Neutrophil (primary cell): ENCODE measurements around the gene CIB4.
"Not testable (repeated sequence)": the region's sequence is repeated elsewhere in the genome, so short reads cannot be mapped to it uniquely, and the experiment has no call there.

Source experiments
- H3K27ac ChIP-seq: fragments of 200-600 bp; sonication (generic); 2 replicates; pipeline ENCODE4 v1.5.1; 2016; ENCODE audit warnings: mild to moderate bottlenecking, moderate library complexity
- H3K27me3 ChIP-seq: fragments of 200-600 bp; sonication (generic); 2 replicates; pipeline ENCODE4 v1.6.0; 2016; ENCODE audit warnings: mild to moderate bottlenecking
- H3K36me3 ChIP-seq: fragments of 200-600 bp; sonication (generic); 2 replicates; pipeline ENCODE4 v1.5.1; 2017
- H3K4me1 ChIP-seq, 2 experiments: fragments of 200-600 bp in 1 of 2; sonication (generic) in 1 of 2; 1 replicate in 1 of 2; 2 replicates in 1 of 2; pipeline versions ENCODE4 v1.5.1 to v1.6.1; 2013 to 2016; ENCODE audit warnings: low read depth in 1 of 2, low read length in 1 of 2, mild to moderate bottlenecking in 1 of 2, moderate library complexity in 1 of 2; ENCODE audit not compliant: control insufficient read depth in 1 of 2, insufficient read depth in 1 of 2
- H3K4me3 ChIP-seq, 2 experiments: fragments of 200-600 bp in 1 of 2; sonication (generic) in 1 of 2; 1 replicate in 1 of 2; 2 replicates in 1 of 2; pipeline ENCODE4 v1.5.1; 2013 to 2016; ENCODE audit warnings: low read depth in 1 of 2, low read length in 1 of 2, mild to moderate bottlenecking in 1 of 2, moderate library complexity in 1 of 2
- H3K9me3 ChIP-seq: fragments of 200-600 bp; sonication (generic); 2 replicates; pipeline ENCODE4 v1.5.1; 2016
- CTCF ChIP-seq: fragments of 200-600 bp; sonication (generic); IDR thresholded peaks from 2 replicates; pipeline ENCODE4 v1.5.1; 2016; ENCODE audit warnings: antibody characterized with exemption

Gene CIB4

DNA sequence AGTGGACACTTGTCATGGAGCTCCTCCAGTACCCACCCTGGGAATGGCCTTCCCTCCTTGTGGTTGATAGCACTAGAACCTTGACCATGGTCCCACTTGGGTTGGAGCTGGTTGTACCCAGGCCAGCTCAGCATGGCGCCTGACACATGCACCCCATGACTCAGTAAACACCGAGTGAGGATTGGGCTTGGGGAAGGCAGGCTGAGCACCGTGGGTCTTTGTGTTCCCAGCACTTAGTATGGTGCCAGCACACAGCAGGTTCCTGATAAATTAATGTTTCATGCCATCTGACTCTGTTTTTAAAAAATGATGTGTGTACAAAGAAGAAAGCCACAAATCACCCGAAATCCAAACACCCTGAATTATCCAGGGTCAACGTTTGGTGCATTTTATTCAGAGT is 69.8 kb downstream of the CIB4 start:
- Histone ChIP-seq H3K36me3 (no peaks in the 10 kb centered on the region), H3K27ac (no peak overlapping the region), H3K4me3 (no peak overlapping the region), H3K27me3 (peaks cover 55% of the 10 kb centered on the region), H3K4me1 (no peaks in the 10 kb centered on the region), H3K9me3 (no peaks in the 10 kb centered on the region)
- TF ChIP-seq CTCF, result no peak

GRCh38 chr2:26570083-26570430 is 71.1 kb downstream of the CIB4 start:
- Histone ChIP-seq H3K27me3 (peaks cover 65% of the 10 kb centered on the region), H3K27ac (no peak overlapping the region), H3K36me3 (no peaks in the 10 kb centered on the region), H3K4me3 (no peak overlapping the region), H3K4me1 (no peaks in the 10 kb centered on the region), H3K9me3 (no peaks in the 10 kb centered on the region)
- TF ChIP-seq CTCF, result no peak

DNA sequence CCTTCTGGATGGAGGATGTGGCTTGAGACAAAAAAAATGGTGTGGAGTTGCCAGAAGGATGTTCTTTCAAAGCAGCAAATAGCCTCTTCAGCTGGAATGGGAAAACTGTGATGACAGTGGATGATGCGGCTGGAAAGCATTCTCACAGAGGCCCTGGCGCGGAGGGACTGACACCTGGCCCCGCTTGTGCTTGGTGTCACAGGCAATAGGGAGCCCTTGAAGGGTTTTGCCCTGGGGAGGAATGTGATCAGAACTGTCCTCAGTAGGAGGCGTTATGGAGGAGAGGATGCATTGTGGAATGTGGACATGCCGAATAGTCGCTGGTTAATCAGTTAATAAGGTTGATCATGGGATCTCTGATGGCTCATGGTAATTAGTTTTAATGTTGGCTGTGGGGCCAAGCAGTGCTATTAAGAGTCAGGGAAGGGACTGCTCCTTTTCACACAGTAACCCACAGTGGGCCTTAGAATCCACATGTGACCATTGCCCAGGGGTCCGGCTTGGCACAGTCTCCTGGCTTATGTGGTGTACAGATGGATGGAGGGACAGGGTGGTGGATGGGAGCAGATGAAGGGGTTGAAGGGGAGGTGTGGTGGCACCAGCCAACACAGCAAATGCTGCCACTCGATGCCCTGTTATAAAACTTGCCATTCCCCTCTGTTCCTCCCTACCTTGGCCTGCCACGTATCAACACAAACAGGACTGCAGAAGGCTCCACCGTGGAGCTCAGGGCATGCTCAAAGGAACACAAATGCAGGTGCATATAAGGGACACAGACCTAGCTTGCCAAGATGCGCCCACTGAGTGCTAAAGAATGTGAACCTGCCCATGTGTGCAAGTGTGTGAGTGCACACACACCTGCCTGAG is 71.7 kb downstream of the CIB4 start:
- no peaks in the 10 kb centered on the region for H3K9me3 ChIP-seq
- H3K27me3 ChIP-seq, result peaks cover 71% of the 10 kb centered on the region
- H3K4me3 ChIP-seq, result no peak overlapping the region
- H3K27ac ChIP-seq, result no peak overlapping the region
- no peaks in the 10 kb centered on the region for H3K4me1 ChIP-seq
- no peaks in the 10 kb centered on the region for H3K36me3 ChIP-seq
- TF ChIP-seq CTCF, result no peak

DNA sequence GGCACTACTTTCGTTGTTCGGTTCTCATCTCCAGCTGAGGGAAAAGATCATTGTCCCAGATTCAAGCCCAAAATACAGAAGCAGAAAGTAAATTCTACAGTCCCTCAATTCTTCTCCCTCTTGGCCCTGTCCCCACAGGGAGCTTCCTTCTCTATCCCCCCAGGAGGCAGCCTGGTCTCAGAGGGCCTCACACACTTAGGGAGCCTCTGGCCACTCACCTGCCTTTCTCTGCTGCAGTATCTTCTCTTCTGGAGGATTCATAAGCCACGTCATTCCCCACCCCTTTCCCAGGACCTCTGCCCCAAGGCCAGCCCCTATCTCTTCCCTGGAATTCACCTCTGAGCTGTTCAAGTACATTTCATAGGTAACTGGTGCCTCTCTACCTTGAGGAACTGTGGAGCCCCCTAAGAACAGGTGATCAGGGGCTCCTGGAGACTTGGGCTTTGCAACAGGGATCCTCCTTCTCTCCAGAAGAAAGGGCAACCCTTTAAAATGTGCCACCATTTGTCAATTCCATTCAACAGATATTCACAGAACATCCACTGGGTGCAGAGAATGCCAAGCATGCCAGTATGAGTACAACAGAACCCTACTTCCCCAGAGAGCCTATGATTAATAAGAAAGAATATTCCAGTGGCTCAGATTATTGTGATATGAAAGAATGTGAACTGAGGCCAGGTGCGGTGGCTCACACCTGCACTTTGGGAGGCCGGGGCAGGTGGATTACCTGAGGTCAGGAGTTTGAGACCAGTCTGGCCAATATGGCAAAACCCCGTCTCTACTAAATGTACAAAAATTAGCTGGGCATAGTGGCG is 72.9 kb downstream of the CIB4 start:
- no peak for TF ChIP-seq CTCF
- H3K27me3 ChIP-seq, result peaks cover 79% of the 10 kb centered on the region
- no peaks in the 10 kb centered on the region for H3K36me3 ChIP-seq
- no peak overlapping the region for H3K4me3 ChIP-seq
- H3K4me1 ChIP-seq, result no peaks in the 10 kb centered on the region
- H3K27ac ChIP-seq, result no peak overlapping the region
- H3K9me3 ChIP-seq, result no peaks in the 10 kb centered on the region

- Histone ChIP-seq H3K36me3 (no peaks in the 10 kb centered on the region), H3K9me3 (no peaks in the 10 kb centered on the region), H3K4me1 (peaks cover 0 to under 1% of the 10 kb centered on the region in 2 experiments), H3K4me3 (no peak overlapping the region), H3K27ac (no peak overlapping the region), H3K27me3 (peaks cover 79% of the 10 kb centered on the region)
- no peak for TF ChIP-seq CTCF
Measured at GRCh38 chr2:26567534-26567933, 73.6 kb downstream of the CIB4 start.

GRCh38 chr2:26566731-26567130 is 74.4 kb downstream of the CIB4 start:
- not testable (repeated sequence) for H3K4me3 ChIP-seq, H3K27ac ChIP-seq, H3K36me3 ChIP-seq, H3K4me1 ChIP-seq, H3K9me3 ChIP-seq
- H3K27me3 ChIP-seq, result peaks cover 83% of the 10 kb centered on the region
